ENCODE results near the gene SLC35F2. TPM values are rescaled to one million over a fixed set of nuclear protein-coding genes. Genes with fewer than 3 reads are reported as not detected.
"Not testable (repeated sequence)": the region's sequence is repeated elsewhere in the genome, so short reads cannot be mapped to it uniquely, and the experiment has no call there.

The SLC35F2 gene
- total RNA-seq, 1 donor from 2014 or later = 8.0 TPM

- no peak for DNase-seq (ENCODE audit: low spot score)
Observed at GRCh38 chr11:107842412-107843100, 16.0 kb downstream of the SLC35F2 start.

DNA sequence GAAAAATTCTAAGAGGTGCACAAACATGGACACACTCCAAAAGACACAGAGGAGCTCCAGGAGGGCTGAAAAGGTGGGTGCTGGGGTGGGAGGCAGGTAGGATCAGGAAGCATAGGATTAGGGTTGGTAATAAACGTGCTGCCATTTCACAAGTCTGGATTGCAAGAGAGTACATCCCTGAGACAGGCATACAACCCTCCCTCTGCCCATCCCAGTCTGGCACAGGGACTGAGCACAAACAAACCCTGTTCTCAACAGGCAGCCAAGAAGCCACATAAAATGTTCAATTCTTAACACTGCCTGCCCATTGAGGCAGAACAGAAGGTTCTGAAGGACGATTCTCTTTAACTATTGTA, 18.5 kb downstream of the SLC35F2 start:
- DNase-seq (ENCODE audit: low spot score) = peak; percentile 44

GRCh38 chr11:107836851-107837250, 21.7 kb downstream of the SLC35F2 start:
- no peak for DNase-seq (ENCODE audit: low spot score)

- no peak for DNase-seq (ENCODE audit: low spot score)
Observed at GRCh38 chr11:107834995-107835394, 23.6 kb downstream of the SLC35F2 start.

DNA sequence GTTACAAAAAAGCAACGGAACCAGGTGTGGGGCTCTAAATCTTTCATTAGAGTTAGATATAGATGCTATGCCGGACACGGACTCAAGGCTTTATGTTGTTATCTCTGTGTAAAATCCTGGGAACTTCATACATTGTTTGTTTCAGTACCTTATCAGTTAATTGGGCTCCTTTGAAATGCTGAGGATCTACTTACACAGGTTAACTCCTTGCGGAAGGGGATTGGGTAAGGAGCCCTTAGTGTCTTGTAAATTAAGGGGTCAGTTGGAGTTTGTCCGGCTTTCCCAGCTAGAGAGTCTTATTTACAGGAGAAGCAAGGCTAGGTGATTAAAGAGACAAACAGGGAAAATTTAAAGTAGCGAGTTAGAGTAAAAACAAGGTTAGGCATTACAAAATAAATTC, 24.7 kb downstream of the SLC35F2 start:
- DNase-seq (ENCODE audit: low spot score) = not testable (repeated sequence)

GRCh38 chr11:107830915-107831540, 27.6 kb downstream of the SLC35F2 start:
- no peak for DNase-seq (ENCODE audit: low spot score)

DNA sequence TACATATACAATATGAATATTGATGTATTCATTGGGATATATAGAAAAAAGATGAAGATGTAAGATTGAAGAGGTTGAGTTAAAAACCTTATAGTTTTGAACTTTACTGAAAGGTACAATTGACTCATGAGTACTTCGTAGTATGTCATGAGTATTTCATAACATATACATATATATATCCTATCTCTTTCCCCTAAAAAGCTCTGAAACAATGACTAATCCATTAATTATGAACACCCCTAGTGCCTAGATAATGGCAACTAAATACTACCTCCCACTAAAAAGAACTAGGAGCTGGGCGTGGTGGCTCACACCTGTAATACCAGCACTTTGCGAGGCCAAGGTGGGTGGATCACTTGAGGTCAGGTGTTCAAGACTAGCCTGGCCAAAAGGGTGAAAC, 31.5 kb downstream of the SLC35F2 start:
- DNase-seq (ENCODE audit: low spot score) = no peak

DNA sequence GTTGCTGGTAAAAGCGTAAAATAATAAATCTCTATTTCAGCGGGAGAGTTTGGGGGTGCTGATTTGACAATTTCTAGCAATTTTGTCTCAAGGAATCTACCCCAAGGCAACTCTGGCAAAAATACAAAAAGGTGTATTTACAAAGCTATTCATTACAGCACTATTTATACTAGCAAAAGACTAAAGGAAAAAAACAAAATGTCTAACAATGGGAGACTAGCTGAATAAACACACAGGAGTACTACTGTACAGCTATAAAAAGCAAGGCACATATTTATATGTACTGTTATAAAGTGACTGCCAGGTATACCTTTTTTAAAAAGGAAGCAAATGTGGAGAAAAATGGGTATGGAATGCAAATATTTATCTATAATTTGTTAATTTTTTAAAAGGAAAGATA, 32.7 kb downstream of the SLC35F2 start:
- DNase-seq (ENCODE audit: low spot score) = no peak

- no peak for DNase-seq (ENCODE audit: low spot score)
Observed at GRCh38 chr11:107824668-107825369, 33.8 kb downstream of the SLC35F2 start.

GRCh38 chr11:107821199-107821927, 37.2 kb downstream of the SLC35F2 start:
- DNase-seq (ENCODE audit: low spot score) = no peak

- DNase-seq (ENCODE audit: low spot score) = no peak
Observed at GRCh38 chr11:107819361-107820014, 39.1 kb downstream of the SLC35F2 start.

DNA sequence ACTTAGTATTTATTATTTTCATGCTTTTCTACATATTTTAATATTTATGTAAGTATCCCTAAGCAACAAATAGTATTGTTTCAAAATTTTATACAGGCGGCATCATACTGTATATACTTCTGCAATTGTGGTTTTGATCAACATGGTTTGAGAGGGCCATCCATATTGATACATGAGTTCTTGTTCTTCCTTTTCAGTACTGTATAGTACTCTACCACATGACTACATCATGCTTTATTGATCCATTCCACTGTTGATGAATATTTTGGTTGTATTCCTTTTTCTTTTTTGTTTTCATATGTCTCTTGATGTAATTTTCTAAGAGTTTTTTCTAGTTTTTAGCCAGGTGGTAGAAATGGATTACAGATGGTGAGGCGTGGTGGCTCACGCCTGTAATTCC, 40.1 kb downstream of the SLC35F2 start:
- no peak for DNase-seq (ENCODE audit: low spot score)

DNA sequence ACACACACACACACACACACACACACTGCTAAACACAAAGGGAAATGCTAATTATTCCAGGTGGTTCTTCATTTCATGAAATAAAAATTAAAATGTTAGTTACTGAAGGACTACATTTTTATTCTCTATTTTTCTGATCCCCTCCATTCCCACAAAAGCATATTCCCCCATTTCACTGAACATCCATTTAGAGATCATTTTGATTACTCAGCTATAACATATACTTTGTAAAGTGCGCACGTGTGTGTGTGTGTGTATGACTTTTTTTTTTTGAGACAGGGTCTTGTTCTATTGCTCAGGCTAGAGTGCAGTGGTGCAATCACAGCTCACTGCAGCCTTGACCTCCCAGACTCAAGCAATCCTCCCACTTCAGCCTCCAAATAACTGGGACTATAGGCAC, 42.6 kb downstream of the SLC35F2 start:
- DNase-seq (ENCODE audit: low spot score) = no peak

DNA sequence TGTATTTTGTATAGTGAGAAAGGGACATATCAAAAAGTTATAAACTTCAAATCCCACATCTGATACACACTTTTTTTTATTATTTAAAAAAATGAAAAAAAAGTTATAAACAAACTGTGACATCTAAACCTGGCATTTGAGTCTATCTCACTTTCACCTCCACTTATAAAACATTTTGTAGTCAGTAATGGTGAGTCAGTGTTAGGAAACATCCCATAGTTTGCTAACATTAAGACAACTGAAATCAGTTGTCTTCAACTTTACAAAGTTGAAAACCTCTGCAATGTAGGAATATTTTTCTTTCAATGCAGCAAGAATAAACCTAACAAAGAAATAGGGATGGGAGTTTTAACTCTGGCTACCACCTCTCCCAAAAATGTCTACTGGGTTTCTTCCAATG, 47.7 kb downstream of the SLC35F2 start:
- DNase-seq (ENCODE audit: low spot score) = no peak

DNA sequence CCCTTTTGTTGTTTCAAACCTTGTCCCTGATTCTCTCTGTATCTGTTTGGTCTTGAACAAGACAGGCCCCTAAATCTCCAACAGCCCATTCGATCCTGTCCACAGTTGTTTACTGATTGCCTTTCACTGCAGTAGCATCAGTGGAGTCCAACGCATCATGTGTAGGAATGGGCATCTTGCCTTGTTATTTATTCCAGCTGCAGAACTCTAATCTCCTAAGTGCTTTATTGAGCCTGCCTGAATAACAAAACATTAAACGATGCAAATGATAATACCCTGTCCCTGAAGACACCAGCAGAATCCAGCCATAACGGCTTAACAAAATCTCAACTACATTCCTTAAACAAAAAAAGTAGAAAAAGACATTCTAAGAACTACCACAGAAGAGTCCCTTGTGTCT, 50.1 kb downstream of the SLC35F2 start:
- DNase-seq (ENCODE audit: low spot score) = no peak

- DNase-seq (ENCODE audit: low spot score) = no peak
Observed at GRCh38 chr11:107804971-107805370, 53.6 kb downstream of the SLC35F2 start.

DNA sequence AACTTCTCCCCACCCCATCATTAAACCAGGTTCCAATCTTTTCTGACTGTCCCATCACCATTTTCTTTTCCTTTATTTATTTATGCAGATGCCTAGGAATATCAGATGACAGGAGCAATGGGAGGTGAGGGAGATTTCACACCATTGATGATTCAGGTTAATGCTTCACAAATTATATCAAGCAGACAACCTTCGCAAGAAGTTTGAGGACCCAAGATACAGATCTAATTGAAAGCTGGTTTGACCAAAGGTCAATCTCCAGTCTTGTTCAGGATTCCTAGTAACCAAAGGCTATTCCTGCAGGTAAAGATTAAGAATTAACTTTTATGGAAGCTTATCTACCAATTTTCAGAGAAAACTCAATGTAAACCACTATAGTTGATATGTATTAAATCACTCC, 54.4 kb downstream of the SLC35F2 start:
- no peak for DNase-seq (ENCODE audit: low spot score)

DNA sequence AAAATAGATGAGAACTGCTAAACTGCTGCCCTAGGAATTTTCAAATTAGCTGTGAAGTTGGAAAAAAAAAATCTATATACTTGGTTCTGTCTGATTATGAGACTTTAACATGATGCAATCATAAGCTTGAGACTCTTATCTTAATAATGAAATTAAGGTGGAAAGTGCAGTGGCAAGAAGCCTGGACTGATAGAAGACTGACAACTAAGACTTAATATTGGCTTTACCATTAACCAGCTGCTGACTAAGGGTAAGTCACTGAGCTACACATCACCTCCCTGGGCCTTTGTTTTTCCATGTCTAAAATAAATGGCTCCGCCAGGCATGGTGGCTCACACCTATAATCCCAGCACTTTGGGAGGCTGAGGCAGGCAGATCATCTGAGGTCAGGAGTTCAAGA, 56.9 kb downstream of the SLC35F2 start:
- no peak for DNase-seq (ENCODE audit: low spot score)

DNA sequence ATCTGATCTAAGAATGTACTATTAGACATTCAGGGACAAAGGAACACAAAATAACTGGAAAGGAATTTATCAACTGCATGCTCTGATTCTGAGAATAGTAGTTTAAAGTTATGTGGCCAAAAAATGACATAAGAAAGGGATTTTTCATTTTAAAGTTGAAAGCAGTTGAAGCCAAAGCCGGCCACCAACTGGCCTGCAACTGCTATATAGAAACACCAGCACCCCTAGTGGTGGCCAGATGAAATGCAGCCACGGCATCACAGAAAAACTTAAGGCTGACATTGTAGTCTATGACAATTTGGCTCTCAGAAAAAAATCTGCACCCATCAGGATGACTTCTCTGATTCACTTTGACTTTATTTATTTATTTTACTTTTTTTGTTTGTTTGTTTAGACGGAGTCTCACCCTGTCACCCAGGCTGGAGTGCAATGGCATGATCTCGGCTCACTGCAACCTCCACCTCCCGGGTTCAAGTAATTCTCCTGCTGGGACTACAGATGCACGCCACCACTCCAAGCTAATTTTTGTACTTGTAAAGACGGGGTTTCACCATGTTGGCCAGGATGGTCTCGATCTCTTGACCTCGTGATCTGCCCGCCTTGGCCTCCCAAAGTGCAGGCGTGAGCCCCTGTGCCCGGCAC, 59.2 kb downstream of the SLC35F2 start:
- peak; percentile 66 for DNase-seq (ENCODE audit: low spot score)

GRCh38 chr11:107792049-107792443, 66.5 kb downstream of the SLC35F2 start:
- DNase-seq (ENCODE audit: low spot score) = no peak

- DNase-seq (ENCODE audit: low spot score) = no peak
Observed at GRCh38 chr11:107791343-107792048, 67.1 kb downstream of the SLC35F2 start.
